NOMO-1 treated with dmso at 0.1 percent for 144 hours (cell line): Measurements from ENCODE around the gene CCDC15.
"Not testable (repeated sequence)": the region's sequence is repeated elsewhere in the genome, so short reads cannot be mapped to it uniquely, and the experiment has no call there.

Experiments used
- DNase-seq: peaks from one replicate; lab custom pipeline; 2025; ENCODE audit not compliant: unreplicated experiment; lab: John Stamatoyannopoulos, UW

The CCDC15 gene

GRCh38 chr11:124988063-124988462 lies 34.1 kb downstream of the CCDC15 start:
- no peak for DNase-seq

- no peak for DNase-seq
Measured at GRCh38 chr11:125001079-125001778, 47.2 kb downstream of the CCDC15 start.

GRCh38 chr11:125001849-125002248 lies 47.8 kb downstream of the CCDC15 start:
- no peak for DNase-seq

DNA sequence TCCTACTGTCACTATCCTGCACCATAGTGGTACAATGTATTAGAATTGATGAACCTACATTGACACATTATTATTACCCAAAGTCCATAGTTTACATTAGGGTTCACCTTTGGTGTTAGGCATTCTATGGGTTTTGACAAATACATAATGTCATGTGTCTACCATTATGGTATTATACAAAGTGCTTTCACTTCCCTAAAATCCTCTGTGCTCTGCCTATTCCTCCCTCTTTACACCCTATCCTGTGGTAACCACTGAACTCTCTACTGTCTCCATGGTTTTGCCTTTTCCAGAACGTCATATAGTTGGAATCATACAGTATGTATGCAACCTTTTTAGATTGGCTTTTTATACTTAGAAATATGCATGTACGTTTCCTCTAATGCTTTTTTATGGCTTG lies 51.5 kb downstream of the CCDC15 start:
- peak; percentile 6 for DNase-seq

- DNase-seq, result no peak
Measured at GRCh38 chr11:125016413-125016812, 62.4 kb downstream of the CCDC15 start.

GRCh38 chr11:125020342-125020741 lies 66.3 kb downstream of the CCDC15 start:
- no peak for DNase-seq

DNA sequence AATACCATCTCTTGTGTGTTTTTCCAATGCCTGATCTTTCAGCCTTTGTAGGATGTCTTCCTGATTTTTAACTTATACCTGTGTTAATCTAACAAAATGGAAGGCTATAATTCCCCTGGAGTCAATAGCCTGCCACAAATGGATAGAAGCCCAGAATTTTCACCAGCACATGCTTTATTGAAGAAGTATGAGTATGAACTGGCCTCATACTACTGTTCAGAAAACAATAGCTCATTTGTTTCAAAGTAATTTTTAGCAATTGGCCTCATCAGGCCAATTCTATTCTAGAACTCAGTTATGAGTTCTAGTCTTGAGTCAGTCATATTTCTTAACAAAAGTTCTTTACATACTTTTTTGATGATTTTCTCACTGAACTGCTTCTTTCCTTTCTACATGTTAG lies 68.5 kb downstream of the CCDC15 start:
- DNase-seq, result no peak

GRCh38 chr11:125025968-125026367 lies 72.0 kb downstream of the CCDC15 start:
- no peak for DNase-seq

- DNase-seq, result not testable (repeated sequence)
Measured at GRCh38 chr11:125029431-125029830, 75.4 kb downstream of the CCDC15 start.

DNA sequence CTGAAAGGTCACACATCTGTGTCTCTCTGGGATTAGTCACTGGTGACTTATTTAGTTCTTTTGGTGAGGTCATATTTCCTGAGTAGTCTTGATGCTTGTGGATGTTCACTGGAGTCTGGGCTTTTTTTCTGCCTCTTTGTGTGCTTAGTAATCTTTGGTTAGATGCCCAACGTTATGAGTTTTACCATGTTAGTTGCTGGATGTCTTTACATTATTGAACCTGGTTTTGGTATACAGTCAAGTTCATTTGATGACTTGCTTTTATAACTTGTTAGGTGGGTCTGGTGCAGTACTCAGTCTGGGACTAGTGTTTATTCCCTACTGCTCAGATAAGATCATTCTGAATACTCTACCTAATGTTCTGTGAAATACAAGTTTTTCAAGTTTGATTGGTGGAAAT lies 82.9 kb downstream of the CCDC15 start:
- no peak for DNase-seq

GRCh38 chr11:125049164-125049792 lies 95.3 kb downstream of the CCDC15 start:
- no peak for DNase-seq

DNA sequence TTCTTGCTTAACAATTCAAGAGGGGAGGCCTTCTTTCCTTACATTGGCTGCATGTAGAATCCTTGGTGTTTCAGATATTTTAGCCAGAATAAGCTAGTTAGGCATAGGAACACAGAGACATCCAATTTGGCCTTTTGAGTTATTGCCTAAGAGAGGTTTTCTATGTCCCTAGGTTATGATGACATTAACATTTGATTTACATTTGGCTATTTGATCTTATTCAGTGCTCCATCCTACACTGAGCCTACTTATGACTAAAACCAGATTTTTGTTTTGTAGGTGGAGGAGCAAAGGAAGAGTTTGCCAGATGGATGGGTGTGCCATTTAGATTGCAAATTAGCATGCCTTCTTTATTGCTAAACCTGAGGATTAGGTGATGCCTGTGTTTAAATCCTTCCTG lies 98.0 kb downstream of the CCDC15 start:
- no peak for DNase-seq

- DNase-seq, result no peak
Measured at GRCh38 chr11:125053167-125053566, 99.2 kb downstream of the CCDC15 start.

DNA sequence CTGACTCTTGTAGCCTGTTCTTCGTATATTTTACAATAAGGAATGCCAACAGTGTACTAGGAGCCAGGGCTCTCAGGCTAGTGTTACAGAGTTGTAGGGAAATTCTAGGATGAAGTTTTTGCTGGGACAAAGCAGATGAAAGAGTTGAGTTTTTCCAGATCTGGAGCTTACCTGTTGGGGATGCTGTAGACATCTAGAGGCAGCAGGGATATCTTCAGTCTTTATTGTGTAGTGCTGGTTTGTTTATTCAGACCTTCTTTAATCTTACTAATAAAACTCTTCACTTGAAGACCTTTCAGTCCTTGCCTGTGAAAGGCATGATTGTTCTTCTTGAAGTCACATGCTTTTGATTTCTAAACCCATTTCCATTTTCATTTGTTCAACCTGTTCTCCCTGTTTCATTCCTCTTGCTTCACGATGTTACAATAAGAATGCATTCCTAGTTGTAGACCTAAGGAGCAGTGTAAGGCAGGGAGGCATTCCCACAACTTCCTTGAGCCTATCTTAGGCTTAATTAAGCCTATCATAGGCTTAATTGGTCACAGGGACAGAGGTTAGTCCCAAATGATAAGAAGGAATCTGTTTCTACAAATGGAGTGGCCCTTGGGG lies 101.2 kb downstream of the CCDC15 start:
- DNase-seq, result no peak

GRCh38 chr11:125056111-125056510 lies 102.1 kb downstream of the CCDC15 start:
- not testable (repeated sequence) for DNase-seq

GRCh38 chr11:125056931-125057692 lies 103.1 kb downstream of the CCDC15 start:
- no peak for DNase-seq

- no peak for DNase-seq
Measured at GRCh38 chr11:125057693-125058016, 103.7 kb downstream of the CCDC15 start.

- no peak for DNase-seq
Measured at GRCh38 chr11:125061281-125061680, 107.3 kb downstream of the CCDC15 start.

GRCh38 chr11:125062218-125062930 lies 108.4 kb downstream of the CCDC15 start:
- no peak for DNase-seq

DNA sequence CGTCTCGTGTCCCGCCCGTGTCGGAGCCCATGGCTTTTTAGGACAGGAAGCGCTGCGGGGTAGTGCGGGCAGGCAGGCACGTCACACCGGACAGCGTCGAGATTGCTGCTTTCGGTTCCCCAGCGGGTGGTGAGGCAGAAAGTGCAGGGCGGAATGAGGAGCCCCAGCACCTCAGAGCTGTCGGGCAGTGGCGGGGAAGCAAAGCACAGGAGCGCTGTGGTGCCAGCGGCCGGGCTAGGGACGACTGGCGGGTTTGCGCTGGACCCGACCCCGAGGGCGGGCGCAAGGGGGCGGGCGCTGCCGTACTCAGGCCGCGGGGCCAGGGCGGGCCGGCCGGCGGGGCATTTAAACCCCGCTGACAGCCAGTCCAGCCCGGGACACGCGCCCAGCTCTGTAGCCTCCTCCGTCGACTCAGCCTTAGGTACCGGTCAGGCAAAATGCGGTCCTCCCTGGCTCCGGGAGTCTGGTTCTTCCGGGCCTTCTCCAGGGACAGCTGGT lies 109.0 kb downstream of the CCDC15 start, which contains the start of gene SLC37A2:
TSS of gene SLC37A2 (plus strand) at position 375 of the 498 bp plus-strand sequence. CDS start at position 438, 63 bp downstream.
- DNase-seq, result peak; percentile 76
